Keratinocyte (primary cell): ENCODE data around the gene RASAL2. TPM values are rescaled to one million over a fixed set of nuclear protein-coding genes. Genes with fewer than 3 reads are reported as not detected.

Experiments used
- DNase-seq: peaks from one replicate; pipeline ENCODE4 v3.0.0-alpha.2; 2011; ENCODE audit warnings: low read depth, missing footprints, low spot score
- FAIRE-seq: peaks from 2 replicates; lab custom pipeline; 2011; peaks lifted over from hg19 to GRCh38; lab: Jason Lieb, UNC
- H2AFZ ChIP-seq: 2 replicates; pipeline ENCODE4 v1.6.0; 2012; ENCODE audit warnings: low read length, control low read depth, inconsistent platforms; ENCODE audit not compliant: control insufficient read depth
- H3K27ac ChIP-seq: 2 replicates; pipeline ENCODE4 v1.5.1; 2011; ENCODE audit warnings: low read length; ENCODE audit not compliant: control insufficient read depth, insufficient read depth
- H3K27me3 ChIP-seq: 3 replicates; pipeline ENCODE4 v1.6.0; 2011; ENCODE audit warnings: low read length; ENCODE audit not compliant: control insufficient read depth, insufficient read depth; ENCODE audit errors: extremely low read depth
- H3K36me3 ChIP-seq, 2 experiments: 2 replicates in 1 of 2; 3 replicates in 1 of 2; pipeline ENCODE4 v1.5.1; 2011; ENCODE audit warnings: low read length in 2 of 2, mild to moderate bottlenecking in 1 of 2; ENCODE audit not compliant: control insufficient read depth in 2 of 2, insufficient read depth in 2 of 2; ENCODE audit errors: extremely low read depth in 1 of 2
- H3K4me1 ChIP-seq: 3 replicates; pipeline ENCODE4 v1.5.1; 2011; ENCODE audit warnings: low read length; ENCODE audit not compliant: control insufficient read depth, insufficient read depth; ENCODE audit errors: extremely low read depth
- H3K4me2 ChIP-seq: 3 replicates; pipeline ENCODE4 v1.6.0; 2011; ENCODE audit warnings: low read depth, low read length; ENCODE audit not compliant: control insufficient read depth, insufficient read depth; ENCODE audit errors: extremely low read depth
- H3K4me3 ChIP-seq, 3 experiments: fragments of 200-600 bp in 1 of 3; sonication (generic) in 1 of 3; 2 replicates in 2 of 3; 3 replicates in 1 of 3; pipeline ENCODE4 v1.5.1; 2011 to 2016; ENCODE audit warnings: low read length in 3 of 3, mild to moderate bottlenecking in 3 of 3, control low read depth in 2 of 3, inconsistent platforms in 1 of 3, low read depth in 1 of 3, mixed read lengths in 1 of 3, mixed run types in 1 of 3, moderate library complexity in 1 of 3; ENCODE audit not compliant: control insufficient read depth in 2 of 3, insufficient read depth in 2 of 3; ENCODE audit errors: extremely low read depth in 1 of 3
- H3K79me2 ChIP-seq: 2 replicates; pipeline ENCODE4 v1.6.0; 2012; ENCODE audit warnings: low read length; ENCODE audit not compliant: control insufficient read depth, insufficient read depth
- H3K9ac ChIP-seq: 3 replicates; pipeline ENCODE4 v1.6.0; 2011; ENCODE audit warnings: low read length; ENCODE audit not compliant: control insufficient read depth, insufficient read depth; ENCODE audit errors: extremely low read depth
- H3K9me1 ChIP-seq: 3 replicates; pipeline ENCODE4 v1.6.0; 2011; ENCODE audit warnings: low read length; ENCODE audit not compliant: control insufficient read depth, insufficient read depth; ENCODE audit errors: extremely low read depth
- H3K9me3 ChIP-seq: 2 replicates; pipeline ENCODE4 v1.5.1; 2012; ENCODE audit warnings: low read depth, low read length; ENCODE audit not compliant: control insufficient read depth
- H4K20me1 ChIP-seq: 3 replicates; pipeline ENCODE4 v1.6.0; 2011; ENCODE audit warnings: low read length; ENCODE audit not compliant: control insufficient read depth, insufficient read depth; ENCODE audit errors: extremely low read depth
- CTCF ChIP-seq, 3 experiments: IDR thresholded peaks in 1 of 3; conservative IDR thresholded peaks in 1 of 3; optimal IDR thresholded peaks in 1 of 3; 2 replicates in 2 of 3; 3 replicates in 1 of 3; pipeline versions ENCODE3 to v1.5.1; 2011; ENCODE audit warnings: low read length in 3 of 3, mild to moderate bottlenecking in 3 of 3, moderate library complexity in 2 of 3, control low read depth in 1 of 3, inconsistent platforms in 1 of 3; ENCODE audit not compliant: insufficient read depth in 2 of 3; ENCODE audit errors: extremely low read depth in 1 of 3
- EZH2 ChIP-seq: IDR thresholded peaks from one replicate; pipeline ENCODE4 v1.6.1; 2012; ENCODE audit warnings: inconsistent platforms, mild to moderate bottlenecking, low read length, moderate library complexity
- dilution Hi-C: fragments of 300-500 bp; cut with MboI; formaldehyde crosslinking; loops from one replicate; pipeline ENCODE4 v1.7.0; 2020; ENCODE audit warnings: low sequenced_read_pairs; ENCODE audit not compliant: extremely low pct_ligation_motif_present
- polyA plus RNA-seq, 5 experiments: library from polyadenylated mRNA; depleted of rRNA in 3 of 5; stranded (reverse) in 3 of 5; stranded (forward) in 1 of 5; unstranded in 1 of 5; fragments of >200 nt; gene quantifications; 1 replicate in 1 of 5; 2 replicates in 3 of 5; 3 replicates in 1 of 5; pipeline versions ENCODE4 v1.2.1 to v1.2.3, GENCODE V29; 2011 to 2012; ENCODE audit warnings: missing spikeins in 2 of 5, low read depth in 1 of 5, low replicate concordance in 1 of 5

RASAL2 gene
- polyA plus RNA-seq, 1 donor (not counting 4 experiments of a cell fraction or from before 2014, with no cell fraction given) = 27.2 TPM

GRCh38 chr1:178490136-178490535, 396.2 kb downstream of the RASAL2 start:
- Histone ChIP-seq H3K36me3 (no peaks in the 10 kb centered on the region), H3K4me2 (no peak overlapping the region), H3K9me1 (peaks cover under 1% of the 10 kb centered on the region), H4K20me1 (no peaks in the 10 kb centered on the region), H3K9ac (no peak overlapping the region), H3K27me3 (no peaks in the 10 kb centered on the region), H3K9me3 (no peaks in the 10 kb centered on the region), H3K4me3 (no peak overlapping the region), H3K4me1 (peaks cover 2% of the 10 kb centered on the region), H3K27ac (no peak overlapping the region), H3K79me2 (no peaks in the 10 kb centered on the region), H2AFZ (no peak overlapping the region)
- no peak for DNase-seq
- dilution Hi-C loops = no loop called here
- no peak for TF ChIP-seq EZH2
- TF ChIP-seq CTCF (optimal IDR thresholded peaks at IDR 0.05 in 1 of 3, IDR thresholded peaks at IDR 0.05 in 1 of 3, conservative IDR thresholded peaks at IDR 0.05 in 1 of 3; ENCODE audit: extremely low read depth in 1 of 3, insufficient read depth in 2 of 3, low read length in 3 of 3) = no peak
- no peak for FAIRE-seq

GRCh38 chr1:178490967-178491366, 397.1 kb downstream of the RASAL2 start:
- Histone ChIP-seq H2AFZ (no peak overlapping the region), H3K9me1 (no peaks in the 10 kb centered on the region), H3K27ac (no peak overlapping the region), H3K9me3 (no peaks in the 10 kb centered on the region), H3K9ac (no peak overlapping the region), H3K79me2 (no peaks in the 10 kb centered on the region), H3K4me3 (no peak overlapping the region), H4K20me1 (no peaks in the 10 kb centered on the region), H3K36me3 (no peaks in the 10 kb centered on the region), H3K4me2 (no peak overlapping the region), H3K27me3 (no peaks in the 10 kb centered on the region), H3K4me1 (peaks cover 2% of the 10 kb centered on the region)
- no peak for TF ChIP-seq EZH2
- TF ChIP-seq CTCF (optimal IDR thresholded peaks at IDR 0.05 in 1 of 3, IDR thresholded peaks at IDR 0.05 in 1 of 3, conservative IDR thresholded peaks at IDR 0.05 in 1 of 3; ENCODE audit: extremely low read depth in 1 of 3, insufficient read depth in 2 of 3, low read length in 3 of 3) = no peak
- DNase-seq = no peak
- no peak for FAIRE-seq
- dilution Hi-C loops = no loop called here
